CD4-positive, alpha-beta T cell treated with Interleukin-10 for 1 hour (primary cell): ENCODE data around the gene RRP1.
A peak's percentile ranks its signal among the peaks of the same experiment; 100 is the strongest.

Experiments used
- DNase-seq: peaks from one replicate; pipeline ENCODE4 v3.0.0-alpha.2; 2020

Gene RRP1

GRCh38 chr21:43803558-43804300 is 14.4 kb downstream of the RRP1 start:
- DNase-seq, result no peak

GRCh38 chr21:43805275-43805800 is 16.0 kb downstream of the RRP1 start:
- peak; percentile 22 for DNase-seq

GRCh38 chr21:43806017-43806710 is 16.8 kb downstream of the RRP1 start:
- no peak for DNase-seq

GRCh38 chr21:43808367-43808766 is 19.0 kb downstream of the RRP1 start:
- DNase-seq, result no peak

GRCh38 chr21:43808832-43809251 is 19.5 kb downstream of the RRP1 start:
- DNase-seq, result no peak

GRCh38 chr21:43809346-43809799 is 20.0 kb downstream of the RRP1 start:
- no peak for DNase-seq

- no peak for DNase-seq
Observed at GRCh38 chr21:43809853-43810504, 20.6 kb downstream of the RRP1 start.

- peak; percentile 86 for DNase-seq
Observed at GRCh38 chr21:43810505-43811261, 21.3 kb downstream of the RRP1 start.

- no peak for DNase-seq
Observed at GRCh38 chr21:43811262-43812105, 22.1 kb downstream of the RRP1 start.

- no peak for DNase-seq
Observed at GRCh38 chr21:43812139-43812821, 22.9 kb downstream of the RRP1 start.

- DNase-seq, result no peak
Observed at GRCh38 chr21:43812957-43813655, 23.7 kb downstream of the RRP1 start.

- DNase-seq, result no peak
Observed at GRCh38 chr21:43813656-43813980, 24.2 kb downstream of the RRP1 start.

- DNase-seq, result no peak
Observed at GRCh38 chr21:43814215-43815106, 25.1 kb downstream of the RRP1 start.

- no peak for DNase-seq
Observed at GRCh38 chr21:43815107-43815613, 25.8 kb downstream of the RRP1 start.

- no peak for DNase-seq
Observed at GRCh38 chr21:43815991-43816390, 26.6 kb downstream of the RRP1 start.

- DNase-seq, result no peak
Observed at GRCh38 chr21:43816611-43817071, 27.3 kb downstream of the RRP1 start.

- no peak for DNase-seq
Observed at GRCh38 chr21:43817157-43818086, 28.0 kb downstream of the RRP1 start.

GRCh38 chr21:43818685-43819084 is 29.3 kb downstream of the RRP1 start:
- no peak for DNase-seq
